Suprapubic skin (tissue), 4 donors: ENCODE measurements around the gene PAQR5.

Experiments used
- EP300 ChIP-seq: sonication (generic); formaldehyde crosslinking; IDR thresholded peaks from one replicate; pipeline ENCODE4 v1.6.1; 2017; ENCODE audit warnings: antibody characterized with exemption
- POLR2A ChIP-seq, 2 donors: fragments of 450-650 bp; IDR thresholded peaks; one replicate each; pipeline ENCODE4 v1.6.1; 2017; ENCODE audit warnings: antibody characterized with exemption in 2 of 2, mild to moderate bottlenecking in 2 of 2, moderate library complexity in 2 of 2
- POLR2AphosphoS5 ChIP-seq, 3 donors: sonication (generic); formaldehyde crosslinking; IDR thresholded peaks; one replicate each; pipeline ENCODE4 v1.6.1; 2017; ENCODE audit warnings: antibody characterized with exemption in 3 of 3
- TF ChIP-seq, protein P1 (sequence below), 2 donors: fragments of 200-600 bp in 1 of 2; fragments of 450-650 bp in 1 of 2; sonication (generic) in 1 of 2; IDR thresholded peaks; one replicate each; pipeline ENCODE4 v1.5.1; 2016 to 2019; ENCODE audit warnings: antibody characterized with exemption in 2 of 2, mild to moderate bottlenecking in 1 of 2, moderate library complexity in 1 of 2

DNA sequence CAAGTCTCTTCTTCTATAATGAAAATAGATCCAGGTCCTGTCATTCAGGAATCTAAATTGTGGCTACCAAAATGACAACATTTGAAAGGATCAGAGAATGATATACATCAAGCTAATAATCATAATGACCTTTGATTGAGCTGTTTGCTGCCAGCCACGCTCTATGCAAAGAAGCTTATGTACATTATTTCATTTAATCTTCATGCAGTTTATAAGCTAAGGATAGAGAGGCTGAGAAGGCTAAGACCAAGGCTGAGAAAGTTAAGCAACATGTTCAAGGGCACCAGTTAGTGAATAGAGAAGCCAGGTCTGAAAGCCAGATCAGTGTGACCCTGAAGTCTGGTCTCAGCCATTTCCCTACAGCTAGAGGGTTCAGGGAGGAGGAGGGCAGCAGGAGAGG is 29.4 kb downstream of the PAQR5 start:
- TF ChIP-seq, protein P1, sequence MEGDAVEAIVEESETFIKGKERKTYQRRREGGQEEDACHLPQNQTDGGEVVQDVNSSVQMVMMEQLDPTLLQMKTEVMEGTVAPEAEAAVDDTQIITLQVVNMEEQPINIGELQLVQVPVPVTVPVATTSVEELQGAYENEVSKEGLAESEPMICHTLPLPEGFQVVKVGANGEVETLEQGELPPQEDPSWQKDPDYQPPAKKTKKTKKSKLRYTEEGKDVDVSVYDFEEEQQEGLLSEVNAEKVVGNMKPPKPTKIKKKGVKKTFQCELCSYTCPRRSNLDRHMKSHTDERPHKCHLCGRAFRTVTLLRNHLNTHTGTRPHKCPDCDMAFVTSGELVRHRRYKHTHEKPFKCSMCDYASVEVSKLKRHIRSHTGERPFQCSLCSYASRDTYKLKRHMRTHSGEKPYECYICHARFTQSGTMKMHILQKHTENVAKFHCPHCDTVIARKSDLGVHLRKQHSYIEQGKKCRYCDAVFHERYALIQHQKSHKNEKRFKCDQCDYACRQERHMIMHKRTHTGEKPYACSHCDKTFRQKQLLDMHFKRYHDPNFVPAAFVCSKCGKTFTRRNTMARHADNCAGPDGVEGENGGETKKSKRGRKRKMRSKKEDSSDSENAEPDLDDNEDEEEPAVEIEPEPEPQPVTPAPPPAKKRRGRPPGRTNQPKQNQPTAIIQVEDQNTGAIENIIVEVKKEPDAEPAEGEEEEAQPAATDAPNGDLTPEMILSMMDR (IDR thresholded peaks at IDR 0.05), result no peak
- TF ChIP-seq EP300 (no peak), POLR2AphosphoS5 (IDR thresholded peaks at IDR 0.05) (no peak), POLR2A (IDR thresholded peaks at IDR 0.05) (no peak)
